NT2/D1 (cell line): ENCODE data around the gene FOXP1.

ENCODE experiments used
- YY1 ChIP-seq: IDR thresholded peaks from 2 replicates; pipeline ENCODE4 v1.6.1; 2011; ENCODE audit not compliant: insufficient read length, insufficient read depth
- ZNF274 ChIP-seq: IDR thresholded peaks from 2 replicates; pipeline ENCODE4 v1.6.1; 2011; ENCODE audit warnings: mild to moderate bottlenecking, low read depth, low read length

GRCh38 chr3:71408903-71409302 is 174.6 kb downstream of the FOXP1 start:
- no peak for TF ChIP-seq ZNF274
- no peak for TF ChIP-seq YY1
